Stimulated activated CD8-positive, alpha-beta memory T cell treated with anti-CD3 and anti-CD28 coated beads, Interleukin-12 subunit alpha, Interleukin-12 subunit beta, amount 100 ng/mL, for 1 hour (primary cell): Measurements from ENCODE around the gene LSAMP.
"Not testable (repeated sequence)": the region's sequence is repeated elsewhere in the genome, so short reads cannot be mapped to it uniquely, and the experiment has no call there.

Experiments used
- DNase-seq: peaks from one replicate; pipeline ENCODE4 v3.0.0-alpha.2; 2020; ENCODE audit warnings: low read depth

Gene LSAMP

GRCh38 chr3:115890579-115890978 lies 554.7 kb downstream of the LSAMP start:
- no peak for DNase-seq

DNA sequence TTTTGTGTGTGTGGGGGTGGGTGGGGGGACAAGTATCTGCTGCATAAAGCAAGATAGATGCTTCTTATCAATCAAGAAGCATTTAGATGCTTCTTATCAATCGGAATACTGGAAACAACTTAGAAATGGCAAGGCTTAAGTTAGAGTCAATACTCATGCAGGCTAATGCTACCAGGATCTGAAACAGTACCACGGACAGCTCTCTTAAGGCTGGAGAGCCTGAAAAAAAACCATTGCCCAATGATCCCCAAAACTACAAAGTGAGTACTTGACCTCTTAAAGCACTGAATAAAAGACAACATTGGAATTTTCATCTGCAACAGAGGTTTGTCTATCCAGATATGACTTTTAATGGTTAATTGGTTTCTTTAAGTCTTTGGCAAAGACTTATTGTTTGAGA lies 559.7 kb downstream of the LSAMP start:
- no peak for DNase-seq

DNA sequence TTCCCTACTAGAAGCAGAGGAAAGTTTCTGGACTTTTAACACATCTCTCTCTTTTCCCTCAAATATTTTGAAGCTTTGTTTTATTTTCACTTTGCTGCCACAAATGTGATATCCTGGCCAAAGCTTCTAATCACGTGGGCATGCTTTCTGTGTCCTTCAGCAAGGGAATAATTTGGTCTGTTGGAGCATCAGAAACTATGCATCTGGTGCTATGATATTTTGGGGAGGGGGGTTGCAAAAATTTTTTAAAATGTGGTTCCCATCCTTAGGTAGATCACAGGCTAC lies 567.7 kb downstream of the LSAMP start:
- DNase-seq: no peak

DNA sequence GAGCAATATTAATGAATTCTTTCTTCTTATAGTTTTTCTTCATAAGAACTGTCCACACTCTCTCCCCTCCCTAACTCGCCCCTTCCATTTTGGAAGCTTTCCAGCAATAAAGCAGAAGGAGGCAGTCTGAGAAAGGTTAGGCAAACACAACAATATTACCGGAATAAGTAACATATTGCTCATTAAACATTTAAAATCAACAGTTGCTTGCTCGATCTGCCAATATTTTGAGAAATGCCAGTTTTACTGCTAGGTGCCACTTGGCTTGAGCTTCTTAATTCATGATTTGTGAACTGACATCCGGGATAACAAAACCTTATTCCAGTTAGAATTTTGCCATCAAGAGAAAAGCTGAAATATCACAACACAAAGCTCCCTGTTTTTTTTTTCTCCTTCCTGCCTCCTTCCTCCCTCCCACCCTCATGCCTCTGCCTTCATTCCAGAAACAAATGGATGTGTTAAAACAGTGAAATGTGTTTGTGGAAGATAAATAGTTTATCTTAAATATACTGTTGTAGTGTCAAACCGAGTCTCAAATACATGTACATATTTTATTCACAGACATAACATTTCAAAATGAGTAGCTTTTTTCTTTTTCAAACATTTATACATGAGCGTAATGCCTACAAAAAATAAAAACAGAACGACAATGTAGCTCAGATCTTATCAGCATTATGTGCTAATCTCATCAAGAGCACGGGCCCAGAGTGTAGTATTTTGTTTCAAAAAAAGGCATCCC lies 568.2 kb downstream of the LSAMP start:
- DNase-seq: no peak

GRCh38 chr3:115875460-115875859 lies 569.8 kb downstream of the LSAMP start:
- DNase-seq: no peak

- no peak for DNase-seq
These were observed 573.6 kb downstream of the LSAMP start for GRCh38 chr3:115871735-115872134.

GRCh38 chr3:115864911-115865310 lies 580.4 kb downstream of the LSAMP start:
- no peak for DNase-seq

DNA sequence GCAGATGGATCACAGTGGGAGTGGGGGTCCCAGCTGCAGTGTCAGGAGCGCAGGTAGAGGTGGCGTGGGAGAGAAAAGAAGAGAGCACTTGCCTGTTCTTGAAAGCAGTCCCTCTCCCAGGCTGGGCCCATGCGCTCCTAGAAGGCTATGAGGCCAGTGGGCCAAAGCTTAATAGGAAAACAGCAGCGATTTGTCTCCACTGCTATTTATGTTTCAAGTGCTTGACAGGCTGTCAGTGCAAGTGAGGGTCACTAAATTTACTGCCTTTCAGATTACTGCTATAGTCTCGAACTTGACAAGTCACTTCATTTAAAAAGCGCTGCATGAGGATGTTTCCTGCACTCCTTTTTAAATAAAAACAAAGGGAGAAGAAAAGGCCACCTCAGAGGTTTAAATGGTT lies 582.4 kb downstream of the LSAMP start:
- no peak for DNase-seq

DNA sequence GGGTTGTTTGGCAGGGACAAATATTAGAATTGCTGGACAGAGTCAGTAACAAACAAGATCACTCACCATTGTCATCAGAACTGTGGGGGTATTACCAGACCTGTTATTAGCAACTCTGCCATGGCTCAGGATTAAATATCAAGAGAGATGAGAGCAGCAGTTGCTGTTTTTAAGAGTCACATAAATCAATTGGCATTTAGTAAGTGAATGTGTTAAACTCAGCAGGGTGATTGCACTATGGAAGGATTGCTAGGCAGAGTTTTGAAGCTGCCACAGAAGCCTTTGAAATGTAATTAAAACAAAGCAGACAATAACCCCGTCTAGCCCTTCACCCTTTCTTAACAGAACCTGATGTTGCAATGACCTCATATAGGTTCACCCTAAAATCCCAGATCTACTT lies 583.2 kb downstream of the LSAMP start:
- DNase-seq: no peak

GRCh38 chr3:115861166-115861733 lies 584.0 kb downstream of the LSAMP start:
- DNase-seq: no peak

GRCh38 chr3:115860766-115861165 lies 584.5 kb downstream of the LSAMP start:
- no peak for DNase-seq

DNA sequence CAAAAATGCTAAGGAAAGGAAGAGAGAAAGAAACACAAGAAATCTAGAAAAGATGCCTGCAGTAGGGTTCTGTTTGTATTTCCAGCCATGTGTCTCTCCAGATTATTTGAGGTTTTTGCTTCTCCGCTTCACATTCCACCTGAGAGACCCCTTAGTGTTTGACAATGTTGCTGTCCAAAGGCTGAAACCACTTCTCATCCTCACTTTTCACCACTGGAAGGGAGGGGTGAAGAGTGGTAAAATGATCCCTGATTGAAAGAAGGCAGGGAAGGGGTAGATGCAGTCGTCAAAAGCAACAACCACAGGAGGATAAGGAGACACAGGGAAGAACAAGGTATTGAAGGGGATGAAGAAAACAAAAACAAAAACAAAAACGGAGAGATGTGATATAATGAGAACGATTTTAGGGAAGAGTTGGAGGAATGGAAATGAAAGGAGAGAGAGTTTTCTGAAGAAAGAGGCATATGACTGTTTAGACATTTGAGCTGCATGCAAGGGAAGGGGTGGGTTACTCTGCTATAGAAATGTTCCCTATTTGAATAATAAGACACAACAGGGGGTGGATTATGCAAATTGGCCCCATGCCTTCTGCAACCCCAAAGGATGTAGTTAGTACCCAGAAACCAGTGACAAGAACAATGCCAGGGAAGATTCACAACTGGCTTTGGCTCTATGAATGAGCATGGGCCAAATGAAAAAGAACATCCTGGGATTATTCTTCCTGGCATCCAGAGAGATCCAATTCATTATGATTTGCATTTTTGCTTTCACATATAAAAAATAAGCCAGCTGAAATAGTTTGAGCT lies 586.1 kb downstream of the LSAMP start:
- no peak for DNase-seq

DNA sequence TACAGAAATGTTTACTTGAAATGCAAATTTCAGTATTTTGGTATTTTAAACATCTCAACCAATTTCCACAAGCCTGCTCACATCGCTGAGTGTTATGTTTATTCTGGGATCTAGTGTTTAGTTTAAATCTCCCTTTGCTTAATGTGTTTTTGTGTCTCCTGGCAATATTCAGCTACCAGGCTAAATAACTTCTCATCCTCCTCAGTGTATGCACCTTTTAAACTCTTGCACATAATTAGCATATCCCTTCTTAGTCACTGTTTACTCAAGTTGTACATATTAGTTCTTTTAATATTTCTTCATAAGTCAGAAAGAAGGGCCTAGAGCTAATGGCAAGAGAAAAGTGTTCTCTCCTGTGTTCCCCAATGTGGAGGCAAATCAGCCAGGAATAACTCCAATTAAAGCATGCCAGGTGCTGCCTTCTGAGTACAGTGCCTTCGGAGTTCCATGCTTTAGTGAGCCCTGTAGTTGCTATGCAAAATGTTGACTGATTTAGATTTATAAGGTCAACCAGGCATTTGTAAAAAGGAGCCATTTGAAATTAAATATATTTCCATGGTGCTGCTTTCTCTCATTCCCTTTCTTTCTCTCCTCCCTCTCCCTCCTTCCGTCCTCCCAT lies 587.7 kb downstream of the LSAMP start:
- DNase-seq: no peak

- no peak for DNase-seq
These were observed 589.4 kb downstream of the LSAMP start for GRCh38 chr3:115855911-115856310.

GRCh38 chr3:115853104-115853503 lies 592.2 kb downstream of the LSAMP start:
- DNase-seq: no peak

DNA sequence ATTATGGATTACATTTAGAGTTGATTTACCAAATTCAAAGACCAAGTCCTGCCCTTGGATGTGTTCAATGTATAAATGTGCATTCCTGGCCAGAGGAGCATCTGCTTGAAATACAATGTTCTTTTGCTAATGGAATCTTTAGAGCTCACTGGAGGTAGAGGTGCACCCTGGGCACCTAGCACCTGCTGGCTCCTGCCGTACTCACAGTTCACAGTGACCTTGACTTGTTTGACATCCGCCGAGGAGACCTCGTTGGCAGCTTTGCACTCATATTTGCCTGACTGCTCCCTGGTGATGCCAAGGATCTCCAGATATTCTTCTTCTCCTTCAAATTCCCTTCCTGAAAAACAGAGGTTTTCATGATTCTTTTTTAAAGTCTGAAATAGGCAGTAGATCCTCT lies 593.0 kb downstream of the LSAMP start:
- DNase-seq: no peak

DNA sequence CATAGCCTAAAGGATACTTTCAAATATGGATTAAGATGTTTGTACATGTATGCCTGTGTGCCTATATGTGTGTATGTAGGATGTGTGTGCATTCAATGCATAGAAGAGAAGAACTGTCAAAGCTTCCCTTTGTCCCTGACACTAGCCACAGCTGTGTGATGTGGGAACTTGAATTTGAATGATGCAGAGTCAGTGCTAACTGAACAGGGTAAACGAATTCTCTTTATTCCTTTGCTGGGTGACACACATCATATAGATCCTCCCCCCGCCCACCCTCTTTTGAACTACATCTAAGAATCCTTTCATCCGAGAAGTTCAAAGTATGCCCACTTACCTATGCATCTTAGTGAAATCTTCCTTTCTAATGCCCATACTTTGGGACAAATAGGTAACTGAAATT lies 593.7 kb downstream of the LSAMP start:
- no peak for DNase-seq

DNA sequence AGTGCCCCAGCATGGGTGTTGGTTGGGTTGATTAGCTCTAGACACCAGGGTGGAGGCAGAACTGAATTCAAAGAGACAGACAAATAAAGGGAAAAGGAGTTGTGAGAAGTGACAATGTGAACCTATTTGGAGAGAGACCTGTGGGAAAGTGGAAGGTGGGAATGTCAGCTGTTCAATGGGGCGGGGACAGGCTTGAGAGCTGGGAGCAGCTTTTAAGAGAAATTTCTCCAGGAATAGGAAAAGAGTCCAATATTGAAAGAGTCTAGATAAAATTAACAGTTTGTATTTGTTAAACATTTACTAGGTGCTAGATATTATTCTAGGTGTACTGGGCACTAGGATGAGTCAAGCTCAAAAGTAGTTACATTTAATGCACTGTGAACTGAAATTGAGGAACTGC lies 596.6 kb downstream of the LSAMP start:
- no peak for DNase-seq

GRCh38 chr3:115845986-115846385 lies 599.3 kb downstream of the LSAMP start:
- no peak for DNase-seq

DNA sequence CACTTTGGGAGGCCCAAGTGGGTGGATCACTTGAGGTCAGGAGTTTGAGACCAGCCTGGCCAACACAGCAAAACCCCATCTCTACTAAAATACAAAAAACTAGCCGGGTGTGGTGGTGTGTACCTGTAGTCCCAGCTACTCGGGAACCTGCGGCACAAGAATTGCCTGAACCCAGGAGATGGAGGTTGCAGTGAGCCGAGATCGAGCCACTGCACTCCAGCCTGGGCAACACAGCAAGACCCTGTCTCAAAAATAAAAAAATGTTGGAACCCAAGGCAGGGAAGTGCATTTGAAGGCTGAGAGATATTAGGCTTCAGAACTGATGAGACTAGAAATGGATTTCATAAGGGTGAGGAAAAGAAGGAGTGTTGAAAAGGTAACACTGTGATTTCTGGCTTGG lies 600.6 kb downstream of the LSAMP start:
- not testable (repeated sequence) for DNase-seq

DNA sequence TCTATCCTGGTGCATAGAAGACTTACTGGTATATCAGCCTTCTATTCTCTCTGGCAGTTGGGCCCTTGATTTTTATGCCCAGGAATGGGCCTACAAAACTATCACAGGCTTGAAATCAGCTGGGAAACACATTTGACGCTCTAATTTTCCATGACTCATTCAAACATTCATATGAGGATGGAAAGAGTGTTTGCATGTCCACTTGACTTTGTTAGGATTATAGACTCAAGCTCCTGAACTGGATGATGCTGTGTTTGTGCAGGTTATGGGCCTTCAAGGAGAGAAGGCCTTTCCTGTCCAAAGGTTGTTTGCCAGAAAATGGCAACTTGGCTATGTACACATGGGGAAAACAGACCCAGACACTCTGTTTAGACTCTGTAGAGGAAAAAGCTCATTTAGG lies 602.1 kb downstream of the LSAMP start:
- DNase-seq: no peak

DNA sequence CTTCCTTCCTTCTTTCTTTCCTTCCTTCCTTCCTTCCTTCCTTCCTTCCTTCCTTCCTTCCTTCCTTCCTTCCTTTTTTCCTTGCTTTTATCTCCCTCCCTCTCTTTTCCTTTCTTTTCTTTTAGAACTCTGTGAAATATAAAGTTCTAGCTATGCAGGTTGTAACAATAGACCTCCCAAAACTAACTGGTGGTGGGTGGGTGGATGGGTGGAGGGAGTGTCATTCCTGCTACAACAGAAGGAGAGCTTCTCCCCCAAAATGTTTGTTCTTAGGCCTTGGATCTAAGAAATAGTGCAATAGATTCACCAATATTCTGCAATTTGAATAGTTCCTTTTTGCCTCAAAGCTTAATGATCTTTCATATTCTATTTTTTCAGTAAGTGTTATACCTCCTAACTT lies 606.0 kb downstream of the LSAMP start:
- no peak for DNase-seq

GRCh38 chr3:115838786-115839185 lies 606.5 kb downstream of the LSAMP start:
- DNase-seq: no peak
